Umbilical cord (tissue), 2 donors: ENCODE results near the gene CECR2. TPM values are rescaled to one million over a fixed set of nuclear protein-coding genes. Genes with fewer than 3 reads are reported as not detected.

Source experiments
- DNase-seq: peaks from one replicate; pipeline ENCODE4 v3.0.0-alpha.2; 2015; ENCODE audit warnings: low spot score
- total RNA-seq: library from RNA; depleted of rRNA; stranded (reverse); fragments of >200 nt; gene quantifications from one replicate; pipeline ENCODE4 v1.2.3, GENCODE V29; 2014; ENCODE audit warnings: low replicate concordance; ENCODE audit not compliant: insufficient read depth

The CECR2 gene
- total RNA-seq, 1 donor from 2014 or later: 1.2 TPM

GRCh38 chr22:17368144-17368543, 1.1 kb upstream of the CECR2 start:
- DNase-seq: no peak

DNA sequence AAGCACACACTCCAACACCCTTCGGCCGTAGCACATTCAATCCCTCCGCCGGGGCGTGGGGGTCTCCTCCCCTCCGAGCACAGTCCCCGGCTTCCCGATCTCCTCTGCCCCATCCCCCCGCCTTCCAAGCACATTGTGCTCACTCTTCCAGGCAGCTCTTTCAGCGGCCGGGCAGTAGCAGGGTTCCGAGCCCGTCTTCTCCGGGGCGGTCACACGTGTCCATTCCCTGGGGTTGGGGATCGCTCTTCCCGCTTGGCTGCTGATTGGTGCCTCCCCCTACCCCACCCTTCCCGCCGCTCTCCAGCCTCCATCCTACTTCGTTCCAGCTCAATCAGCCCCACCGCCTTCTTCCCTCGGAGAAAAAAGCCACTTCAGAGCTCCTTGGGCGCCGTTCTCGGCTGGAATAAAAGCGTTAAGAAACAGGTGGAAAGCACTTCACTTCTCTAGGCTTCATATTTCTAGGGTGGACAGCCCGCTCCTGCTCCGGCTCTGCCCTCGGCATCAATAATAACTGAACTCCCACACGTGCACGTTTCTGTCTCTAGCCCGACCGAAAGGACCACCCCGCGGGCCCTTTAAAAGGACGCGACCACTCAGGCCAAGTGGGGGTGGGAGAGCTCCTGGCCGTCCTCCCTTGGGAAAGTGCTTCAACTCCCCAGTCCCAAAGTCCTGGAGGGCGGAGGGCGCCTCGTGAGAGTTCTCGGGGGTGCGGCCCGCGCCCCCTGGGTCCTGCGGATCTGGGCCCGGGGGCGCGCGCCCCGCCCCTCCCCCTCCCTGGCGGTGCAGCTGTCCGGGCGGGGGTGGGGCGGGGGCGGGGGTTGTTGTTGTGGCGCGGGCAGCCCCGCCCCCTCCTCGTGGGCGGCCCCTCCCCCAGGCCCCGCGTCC, 464 bp upstream of the CECR2 start:
- DNase-seq: peak; percentile 38

GRCh38 chr22:17370026-17370765, 936 bp downstream of the CECR2 start:
- DNase-seq: no peak

GRCh38 chr22:17370766-17371432, 1.6 kb downstream of the CECR2 start:
- DNase-seq: no peak

DNA sequence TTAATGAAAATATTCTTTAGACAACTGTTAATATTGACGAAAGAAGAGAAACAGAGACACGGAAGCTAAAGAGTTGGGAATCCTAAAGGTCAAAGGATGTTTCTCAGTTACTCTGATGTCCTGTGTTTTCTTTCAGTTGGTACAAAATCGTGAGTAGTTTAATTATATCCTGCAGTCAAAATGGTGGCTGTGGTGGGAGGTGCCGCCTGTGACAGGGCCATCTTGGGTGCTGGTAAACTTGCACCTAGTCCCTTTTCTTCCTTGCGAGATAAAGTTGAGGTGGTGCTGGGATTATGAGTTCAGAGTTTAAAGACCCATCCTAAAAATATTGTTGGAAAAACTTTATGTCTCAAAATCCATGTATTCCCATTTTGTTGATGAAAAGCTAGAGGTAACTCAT, 2.2 kb downstream of the CECR2 start:
- no peak for DNase-seq

- DNase-seq: no peak
Measured at GRCh38 chr22:17373855-17374254, 4.6 kb downstream of the CECR2 start.

- no peak for DNase-seq
Measured at GRCh38 chr22:17375914-17376614, 6.8 kb downstream of the CECR2 start.

DNA sequence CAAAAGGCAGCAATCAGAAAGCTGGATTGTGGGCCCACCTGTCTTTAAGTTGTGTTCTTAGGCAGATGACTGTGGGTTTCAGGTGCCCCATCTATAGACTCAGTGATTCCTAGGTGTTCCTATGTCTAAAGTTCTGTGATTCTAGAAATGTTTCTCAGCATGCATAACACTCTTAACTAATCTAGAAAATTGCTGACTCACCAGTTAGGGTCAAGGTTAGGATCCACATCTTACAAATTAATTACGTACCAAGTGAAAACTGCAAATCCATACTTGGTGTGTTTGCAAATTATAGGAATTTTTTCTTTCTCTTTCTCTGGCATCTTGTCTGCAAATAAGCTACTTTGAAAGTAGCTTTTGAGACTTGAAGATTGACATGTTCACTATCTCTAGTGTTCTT, 7.7 kb downstream of the CECR2 start:
- no peak for DNase-seq

DNA sequence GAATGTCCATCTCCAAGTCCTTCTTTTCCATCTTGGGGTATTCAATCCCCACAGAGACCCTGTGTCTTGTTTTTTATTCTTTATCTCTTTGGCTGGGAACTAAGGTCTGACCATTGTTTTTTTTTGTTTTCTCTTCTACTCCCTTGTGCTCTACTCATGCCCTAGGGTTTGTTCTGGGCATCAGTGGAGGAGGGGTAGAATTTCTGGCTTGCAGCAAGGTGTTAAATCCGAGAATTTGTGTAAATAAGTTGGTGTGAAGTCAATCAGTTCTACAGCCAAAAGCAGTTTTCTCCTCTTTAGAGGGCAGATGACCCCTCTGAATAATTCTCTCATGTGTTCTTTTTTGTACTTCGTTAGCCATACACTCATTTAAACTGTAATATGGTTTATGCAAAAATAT, 10.7 kb downstream of the CECR2 start:
- DNase-seq: no peak

GRCh38 chr22:17380359-17381087, 11.3 kb downstream of the CECR2 start:
- no peak for DNase-seq

- DNase-seq: no peak
Measured at GRCh38 chr22:17381192-17381913, 12.1 kb downstream of the CECR2 start.

GRCh38 chr22:17384612-17385330, 15.5 kb downstream of the CECR2 start:
- DNase-seq: no peak

GRCh38 chr22:17387356-17387755, 18.1 kb downstream of the CECR2 start:
- no peak for DNase-seq

- DNase-seq: no peak
Measured at GRCh38 chr22:17388235-17388634, 19.0 kb downstream of the CECR2 start.

DNA sequence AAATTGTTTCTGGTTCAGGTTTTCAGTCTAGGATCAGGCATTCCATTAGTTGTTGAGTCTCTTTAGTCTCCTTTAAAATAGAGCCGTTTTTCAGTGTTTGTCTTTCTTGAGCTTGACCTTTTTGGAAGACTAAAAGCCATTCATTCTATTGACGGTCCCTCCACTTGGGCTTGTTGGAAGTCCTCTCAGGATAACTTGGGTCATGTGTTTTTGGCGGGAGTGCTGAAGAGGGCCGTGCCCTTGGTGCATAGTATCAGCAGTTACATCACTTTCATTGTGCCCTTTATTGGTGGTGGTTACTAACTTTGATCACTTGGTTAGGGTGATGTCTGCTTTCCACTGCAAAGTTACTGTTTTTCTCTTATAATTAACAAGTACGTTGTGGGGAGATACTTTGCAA, 20.8 kb downstream of the CECR2 start:
- no peak for DNase-seq

DNA sequence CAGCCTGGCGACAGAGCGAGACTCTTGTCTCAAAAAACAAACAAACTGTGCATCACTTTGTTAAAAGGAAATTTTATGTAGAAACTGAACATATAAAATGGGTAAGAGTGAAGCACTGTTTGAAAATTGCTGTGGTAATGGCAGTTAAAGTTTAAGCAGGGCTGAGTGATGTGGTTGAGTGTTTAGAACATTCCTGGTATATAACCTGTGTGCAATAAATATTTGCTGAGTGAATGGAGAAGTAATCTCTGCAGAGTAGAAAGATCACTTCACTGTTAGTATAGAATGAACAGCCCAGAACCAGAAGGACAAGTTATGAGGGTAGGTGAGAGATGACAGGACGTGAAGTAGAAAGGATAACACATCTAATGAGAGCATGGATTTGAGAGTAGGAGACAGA, 27.3 kb downstream of the CECR2 start:
- DNase-seq: no peak

DNA sequence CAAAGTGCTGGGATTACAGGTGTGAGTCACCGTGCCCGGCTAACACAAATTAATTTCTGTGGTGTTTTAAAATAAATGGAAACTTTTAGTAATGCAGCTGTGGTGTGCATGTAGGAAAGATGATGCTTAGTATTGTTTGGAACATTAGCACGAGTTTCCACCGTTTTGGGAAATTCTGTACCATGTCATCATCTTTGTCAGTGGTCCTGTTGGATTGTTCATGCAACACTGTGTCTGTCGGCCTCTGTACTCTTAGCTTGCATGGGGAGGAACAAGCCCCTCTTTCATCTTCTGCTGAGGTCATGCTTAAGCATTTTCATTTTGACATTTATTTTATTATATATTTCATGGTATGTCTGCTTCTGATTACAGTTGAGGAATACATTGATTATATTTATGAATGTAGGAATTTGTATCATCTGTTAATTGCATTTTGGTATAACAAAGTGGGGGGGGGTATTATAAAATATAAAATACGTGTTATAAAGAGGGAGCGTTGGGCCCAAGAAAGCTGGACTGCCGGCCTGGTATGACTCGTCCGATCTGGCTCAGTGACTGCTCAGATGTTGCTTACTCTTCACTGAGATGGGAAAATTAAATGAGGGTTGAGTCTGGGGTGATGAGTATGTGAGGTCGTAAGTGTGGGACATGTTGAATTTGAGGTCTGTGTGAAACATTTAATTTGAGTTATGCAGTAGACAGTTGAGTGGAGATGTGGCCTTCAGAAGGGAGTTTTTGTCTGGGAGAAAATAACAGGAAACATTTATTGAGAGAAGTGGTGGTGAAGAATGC, 28.7 kb downstream of the CECR2 start:
- DNase-seq: no peak

DNA sequence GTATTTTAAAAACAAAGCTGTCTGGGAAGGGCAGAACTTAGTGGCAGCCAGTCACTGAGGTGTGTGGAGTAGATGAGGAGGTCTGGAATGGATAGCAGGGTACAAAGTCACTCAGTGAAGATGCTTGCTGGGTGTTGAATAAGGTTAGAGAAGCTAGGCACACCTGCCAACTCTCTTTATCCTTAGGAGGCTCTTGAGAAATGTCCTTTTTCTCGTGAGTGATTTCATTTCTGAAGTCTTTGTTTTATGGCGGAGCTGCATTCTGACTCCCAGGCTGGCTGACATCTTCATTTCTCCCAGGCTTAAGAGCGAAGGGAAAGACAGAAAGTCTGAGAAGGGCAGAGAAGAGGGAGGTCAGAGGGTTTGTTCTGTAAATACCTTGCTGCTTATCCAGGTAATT, 31.0 kb downstream of the CECR2 start:
- DNase-seq: no peak

DNA sequence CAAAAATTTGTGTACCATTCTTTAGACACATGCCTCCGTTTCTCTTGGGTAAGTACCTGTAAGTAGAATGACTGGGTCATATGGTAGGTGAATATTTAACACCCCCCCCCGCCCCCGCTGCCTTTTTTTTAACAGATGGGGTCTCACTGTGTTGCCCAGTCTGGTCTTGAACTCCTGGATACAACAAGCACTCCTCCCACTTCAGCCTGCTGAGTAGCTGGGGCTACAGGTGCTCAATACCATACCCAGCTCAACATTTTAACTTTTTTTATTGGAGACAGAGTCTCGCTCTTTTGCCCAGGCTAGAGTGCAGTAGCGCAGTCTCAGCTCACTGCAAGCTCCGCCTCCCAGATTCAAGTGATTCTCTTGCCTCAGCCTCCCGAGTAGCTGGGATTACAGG, 32.5 kb downstream of the CECR2 start:
- DNase-seq: no peak
